Daoy (cell line): ENCODE measurements around the gene CORO1C. TPM values are rescaled to one million over a fixed set of nuclear protein-coding genes. Genes with fewer than 3 reads are reported as not detected.
"Not testable (repeated sequence)": the region's sequence is repeated elsewhere in the genome, so short reads cannot be mapped to it uniquely, and the experiment has no call there.

ENCODE experiments used
- DNase-seq: peaks from one replicate; pipeline ENCODE4 v3.0.0-alpha.2; 2015; ENCODE audit warnings: low read depth
- total RNA-seq: library from RNA; depleted of rRNA; stranded (reverse); fragments of >200 nt; shearing (Covaris generic); gene quantifications from 2 replicates; pipeline ENCODE4 v1.2.3, GENCODE V29; 2014

The CORO1C gene
- total RNA-seq, 1 experiment from 2014 or later: 136 TPM

- DNase-seq: no peak
Observed at GRCh38 chr12:108634341-108634751, 97.0 kb downstream of the CORO1C start.

- no peak for DNase-seq
Observed at GRCh38 chr12:108633534-108634248, 97.6 kb downstream of the CORO1C start, which contains the start of gene SELPLG. TSS of gene SELPLG (minus strand) at chr12:108633894. CDS start at chr12:108624307, 9,587 bp downstream.

- DNase-seq: no peak
Observed at GRCh38 chr12:108633081-108633533, 98.2 kb downstream of the CORO1C start.

- not testable (repeated sequence) for DNase-seq
Observed at GRCh38 chr12:108631261-108631660, 100.1 kb downstream of the CORO1C start.

DNA sequence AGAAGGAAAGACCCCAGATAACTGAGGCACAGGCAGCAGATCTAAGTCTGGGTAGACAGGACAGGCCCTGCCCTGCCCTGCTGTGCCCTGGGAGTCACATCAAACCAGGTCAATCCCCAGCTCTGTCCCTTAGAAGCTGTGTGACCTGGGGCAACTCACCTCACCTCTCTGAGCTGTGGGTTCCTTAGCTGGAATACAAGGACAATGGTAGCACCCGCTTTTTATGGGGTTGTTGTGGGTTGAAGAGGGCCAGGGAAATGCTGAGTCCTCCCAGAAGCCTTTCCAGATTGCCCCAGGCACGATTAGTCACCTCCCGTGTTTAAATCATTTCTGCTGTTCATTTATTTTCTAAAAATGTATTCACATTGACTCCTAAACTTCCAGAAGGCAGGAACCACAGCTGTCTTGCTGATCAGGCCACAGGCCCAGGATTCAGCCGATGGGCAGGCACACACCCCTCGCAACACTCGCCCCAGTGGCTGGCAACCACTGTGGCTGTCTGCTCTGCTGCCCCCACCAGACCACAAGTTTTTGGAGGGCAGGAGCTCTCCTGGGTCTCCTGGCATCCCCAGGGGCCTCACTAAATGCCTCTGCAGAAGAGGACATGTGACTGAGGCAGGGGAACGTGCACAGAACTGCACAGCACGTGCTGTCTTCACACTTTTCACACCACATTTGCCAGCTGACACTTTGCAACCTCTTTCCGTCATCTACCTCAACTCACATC lies 100.7 kb downstream of the CORO1C start:
- peak; percentile 87 for DNase-seq

DNA sequence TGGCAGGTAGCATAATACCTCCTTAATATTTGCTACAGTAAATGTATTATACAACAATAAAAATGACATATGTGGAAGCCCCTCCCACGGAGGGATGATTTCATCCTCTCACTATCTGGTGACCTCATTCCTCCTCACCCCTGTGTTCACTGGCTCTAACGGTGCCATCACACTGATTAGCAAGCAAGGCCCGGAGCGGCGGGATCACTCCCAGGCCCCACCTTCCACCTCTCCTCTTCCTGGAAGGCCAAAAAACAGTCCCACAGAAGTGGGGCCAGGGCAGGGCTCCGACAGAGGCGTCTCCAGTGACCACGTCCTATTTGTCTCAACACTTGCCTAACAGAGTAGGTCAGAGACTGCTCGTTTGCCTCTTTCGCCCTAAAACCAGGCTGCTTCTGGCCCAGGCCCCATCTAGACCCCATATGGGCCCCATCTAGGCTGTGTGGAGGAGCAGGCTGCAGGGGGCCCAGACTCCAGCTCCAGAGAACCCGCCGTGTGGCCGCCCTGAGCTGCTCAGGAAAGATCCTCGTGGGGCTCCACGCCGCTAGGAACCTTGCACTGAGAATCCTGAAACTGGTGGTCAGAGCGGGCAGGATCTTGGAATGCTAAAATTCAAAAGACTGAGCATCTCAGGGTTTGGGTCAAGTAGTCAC lies 101.4 kb downstream of the CORO1C start:
- DNase-seq: peak; percentile 89

GRCh38 chr12:108629151-108629550 lies 102.2 kb downstream of the CORO1C start:
- DNase-seq: no peak

DNA sequence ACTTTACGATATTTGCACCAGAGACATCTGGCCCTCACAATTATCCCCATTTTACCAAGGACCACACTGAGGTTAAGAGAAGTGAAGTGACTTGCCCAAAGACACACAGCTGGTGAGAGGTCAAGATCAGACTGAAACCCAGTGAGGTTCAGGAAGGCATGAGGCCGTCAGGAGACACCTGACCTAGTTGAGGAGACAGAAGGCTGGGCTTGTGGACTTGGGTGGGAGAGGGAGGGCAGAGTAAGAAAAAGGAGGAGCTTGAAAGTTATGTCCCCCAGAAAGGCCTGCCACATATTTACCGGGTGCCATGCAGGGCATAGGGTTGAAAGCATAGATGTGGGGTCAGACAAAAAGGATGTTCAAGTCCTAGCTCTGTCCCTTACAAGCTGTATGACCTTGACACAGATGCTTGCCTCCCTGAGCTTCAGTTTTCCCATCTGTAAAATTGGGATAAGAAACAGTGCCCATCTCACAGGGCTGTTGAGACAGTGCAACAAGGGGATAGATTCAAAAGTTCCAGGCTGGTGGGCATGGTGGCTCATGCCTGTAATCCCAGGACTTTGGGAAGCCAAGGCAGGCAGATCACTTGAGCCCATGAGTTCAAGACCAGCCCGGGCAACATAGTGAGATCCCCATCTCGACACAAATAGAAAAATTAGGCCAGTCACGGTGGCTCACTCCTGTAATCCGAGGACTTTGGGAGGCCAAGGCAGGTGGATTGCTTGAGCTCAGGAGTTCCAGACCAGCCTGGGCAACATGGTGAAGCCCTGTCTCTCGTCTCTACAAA lies 104.0 kb downstream of the CORO1C start:
- no peak for DNase-seq

DNA sequence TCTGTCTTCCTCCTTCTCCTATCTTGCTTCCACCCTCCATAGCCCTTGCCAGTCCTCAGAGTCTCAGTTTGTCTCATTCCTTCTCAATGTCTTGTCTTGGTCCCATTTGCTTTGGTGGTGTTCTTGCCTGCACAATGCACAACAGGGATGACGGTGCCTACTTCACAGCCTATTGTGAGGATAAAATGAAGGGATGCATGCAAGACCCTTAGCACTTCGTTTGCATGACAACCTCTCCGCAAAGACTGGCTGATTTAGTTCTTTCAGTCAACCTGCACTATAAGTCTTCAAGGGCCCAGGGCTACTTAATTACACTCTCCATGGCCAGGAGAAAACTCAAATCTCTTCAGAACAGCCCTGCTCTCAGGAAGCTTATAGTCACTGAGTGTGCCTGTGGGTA lies 106.1 kb downstream of the CORO1C start:
- no peak for DNase-seq

GRCh38 chr12:108623577-108623976 lies 107.7 kb downstream of the CORO1C start:
- DNase-seq: no peak

DNA sequence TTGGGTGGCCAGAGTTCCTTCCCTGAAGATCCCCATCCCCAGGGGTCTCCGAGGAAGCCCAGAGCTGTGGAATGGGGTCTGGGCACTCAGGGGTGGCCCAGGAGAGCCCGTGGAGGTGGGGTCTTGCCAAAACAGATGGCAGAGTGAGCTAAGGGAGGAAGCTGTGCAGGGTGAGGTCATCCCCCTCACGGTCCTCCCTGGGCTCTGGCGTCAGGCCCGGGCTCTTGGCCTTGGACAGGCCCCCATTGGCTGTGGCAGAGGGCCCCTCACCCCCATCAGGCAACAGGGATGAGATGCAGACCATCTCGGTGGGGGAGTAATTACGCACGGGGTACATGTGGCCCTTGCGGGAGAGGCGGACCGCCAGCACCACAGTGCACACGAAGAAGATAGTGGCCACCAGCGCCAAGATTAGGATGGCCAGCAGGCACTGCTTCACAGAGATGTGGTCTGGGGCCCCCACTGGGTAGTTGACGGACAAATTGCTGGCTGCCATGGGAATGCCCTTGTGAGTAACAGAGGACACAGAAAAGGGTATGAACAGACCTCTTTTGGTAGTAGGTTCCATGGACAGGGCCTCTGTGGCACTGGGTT lies 108.3 kb downstream of the CORO1C start:
- no peak for DNase-seq

DNA sequence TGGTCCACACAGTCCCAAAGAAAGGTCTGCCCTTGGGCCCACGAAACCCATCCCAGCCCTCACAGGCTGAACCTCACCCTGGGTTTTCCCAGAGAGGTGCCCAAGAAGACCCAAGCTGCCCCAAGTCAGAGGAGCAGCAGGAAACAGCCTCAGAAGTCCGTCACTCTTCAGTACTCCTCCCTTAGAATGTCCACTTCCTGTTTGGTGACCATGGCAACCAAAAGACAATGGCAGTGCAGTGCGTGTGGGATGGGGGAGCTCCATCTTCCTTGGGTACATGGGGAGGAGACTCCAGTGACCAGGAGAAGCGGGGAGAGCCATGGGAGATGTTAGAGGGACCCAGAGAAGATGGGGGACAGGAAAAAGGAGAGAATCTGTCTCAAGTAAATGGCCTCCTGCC lies 108.9 kb downstream of the CORO1C start:
- peak; percentile 69 for DNase-seq

DNA sequence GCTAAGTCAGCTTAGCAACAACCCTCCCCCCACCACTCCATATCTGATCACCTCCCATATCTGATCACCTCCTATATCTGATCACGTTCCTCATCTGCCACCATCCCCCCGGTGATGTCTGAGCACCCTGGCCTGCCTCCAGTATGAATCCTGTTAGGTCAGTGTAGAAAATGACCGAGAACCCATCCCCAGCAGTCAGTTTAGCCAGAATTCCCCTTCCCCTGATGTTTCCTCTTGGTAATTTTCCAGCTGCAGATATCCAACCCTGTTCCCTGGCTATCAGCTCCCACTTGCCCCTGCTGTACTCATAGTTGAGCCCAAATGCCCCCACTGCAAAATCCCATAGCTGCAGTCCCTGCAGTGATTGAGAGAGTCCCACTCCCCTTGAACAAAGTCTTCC lies 110.2 kb downstream of the CORO1C start:
- DNase-seq: no peak

DNA sequence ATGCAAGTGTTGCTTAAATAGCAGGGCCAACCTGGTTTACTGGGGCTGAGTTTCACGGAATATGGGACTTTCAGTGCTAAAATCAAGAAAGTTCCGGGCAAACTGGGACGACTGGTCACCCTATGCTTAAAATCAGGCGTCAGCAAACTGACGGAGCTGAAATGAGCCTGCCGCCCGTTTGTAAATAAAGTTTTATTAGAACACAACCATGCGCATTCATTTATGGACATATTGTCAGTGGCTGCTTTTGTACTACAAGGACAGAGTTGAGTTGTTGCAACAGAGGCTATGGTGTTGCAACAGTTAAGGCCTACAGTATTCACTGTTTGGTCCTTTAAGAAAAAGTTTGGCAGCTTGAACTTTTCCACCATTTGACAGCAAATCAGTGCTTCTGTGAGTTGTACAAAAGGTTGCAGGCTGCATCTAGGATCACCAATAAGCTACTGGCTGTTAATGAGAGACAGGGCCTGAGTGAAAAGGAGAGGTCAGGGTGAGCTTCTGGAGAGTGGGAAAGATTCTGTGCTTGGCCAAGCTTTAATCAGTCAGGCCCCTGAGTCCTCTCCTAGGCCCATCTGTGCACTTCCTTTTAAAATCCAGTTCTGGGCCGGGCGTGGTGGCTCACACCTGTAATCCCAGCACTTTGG lies 111.0 kb downstream of the CORO1C start:
- DNase-seq: no peak

- no peak for DNase-seq
Observed at GRCh38 chr12:108619369-108620160, 111.8 kb downstream of the CORO1C start.

GRCh38 chr12:108618953-108619274 lies 112.4 kb downstream of the CORO1C start:
- not testable (repeated sequence) for DNase-seq

DNA sequence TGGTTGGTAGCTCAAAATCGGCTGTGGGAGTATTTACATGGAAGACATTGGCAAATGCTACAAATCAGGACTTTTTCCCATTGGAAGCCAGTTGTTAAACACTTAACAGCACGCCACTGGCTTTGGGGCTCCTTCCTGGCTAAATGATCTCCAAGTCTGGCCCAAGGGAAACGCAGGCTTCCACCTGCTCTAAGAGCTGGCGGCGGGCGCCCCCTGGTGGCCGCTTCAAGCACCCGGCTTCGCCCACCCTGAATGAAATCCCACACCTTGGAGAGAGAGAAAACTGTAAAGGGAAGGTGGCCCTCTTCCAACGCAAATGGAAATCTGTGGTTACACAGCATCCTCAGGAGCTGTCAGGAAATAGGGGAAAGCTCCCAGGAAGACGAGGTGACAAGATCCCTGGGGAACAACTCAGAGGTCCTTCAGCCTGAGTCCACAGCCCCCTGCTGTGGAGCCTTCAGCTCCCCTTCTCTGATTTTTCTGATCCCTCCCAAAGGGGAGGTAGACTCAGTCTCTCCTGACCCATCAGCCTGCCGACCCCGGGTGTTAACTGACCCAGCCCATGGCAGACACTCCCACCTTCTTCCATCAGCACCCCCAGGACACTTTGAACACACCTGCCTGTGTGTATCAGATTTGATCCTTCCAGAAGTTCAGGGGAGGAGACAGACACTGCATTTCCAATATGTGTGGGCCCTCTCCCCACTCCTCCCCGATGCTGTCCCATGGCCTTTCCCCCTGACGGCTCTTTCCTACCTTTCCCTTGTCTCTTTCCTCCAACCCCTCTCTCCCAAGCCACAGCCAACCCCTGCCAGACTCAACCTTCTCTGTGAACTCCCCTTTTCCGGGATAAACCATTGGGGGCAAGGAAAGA lies 113.0 kb downstream of the CORO1C start:
- peak; percentile 91 for DNase-seq

DNA sequence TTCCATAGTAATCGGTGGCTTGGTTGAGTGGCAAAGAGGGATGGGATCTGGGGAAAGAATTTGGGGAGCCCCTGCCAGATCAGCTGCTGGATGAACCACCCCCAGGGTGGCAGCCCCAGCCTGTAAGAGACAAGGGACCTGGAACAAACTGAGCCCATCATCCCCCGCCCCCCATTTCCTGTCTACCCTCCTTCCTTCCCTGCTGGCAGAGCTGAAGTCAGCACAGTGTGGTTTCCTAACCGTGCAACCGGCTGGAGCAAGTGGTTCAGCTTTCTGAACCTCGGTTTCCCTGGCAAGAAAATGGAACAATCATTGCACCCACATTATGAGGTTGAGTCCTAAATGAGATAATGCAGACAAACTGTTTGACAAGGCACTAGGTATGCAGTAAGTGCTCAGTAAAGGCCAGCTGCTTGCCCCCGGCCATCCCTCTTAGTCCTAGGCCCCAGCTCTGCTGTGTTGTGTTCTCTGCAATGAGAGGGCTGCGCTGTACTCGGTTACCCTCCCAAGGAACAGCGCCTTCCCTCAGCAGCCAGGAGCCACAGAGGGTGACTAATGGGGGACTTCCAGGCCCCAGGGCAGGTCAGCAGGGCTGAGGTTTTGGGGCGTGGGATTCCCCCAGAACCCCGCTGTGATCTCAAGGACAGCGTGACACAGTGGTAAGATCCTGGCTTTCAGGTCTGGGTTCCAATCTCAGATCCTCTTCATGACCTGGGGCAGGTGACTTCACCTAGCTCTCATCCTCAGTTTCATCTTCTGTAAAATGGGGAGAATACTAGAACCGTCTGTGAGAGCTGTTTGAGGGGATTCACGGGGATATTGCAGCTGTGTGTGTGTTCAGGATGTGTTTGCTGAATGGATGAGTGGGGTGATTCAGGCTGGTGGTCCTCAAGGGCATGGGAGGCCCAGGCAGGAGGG lies 114.1 kb downstream of the CORO1C start:
- peak; percentile 90 for DNase-seq
